A549 (cell line): ENCODE data around the gene SAMD4B. TPM values are rescaled to one million over a fixed set of nuclear protein-coding genes. Genes with fewer than 3 reads are reported as not detected.

Source experiments
- ATAC-seq, 2 experiments: fragments of 200-7000 bp in 1 of 2; fragments of >200 bp in 1 of 2; cut with Nextera tagmentation in 1 of 2; cut with Tn5 transposase in 1 of 2; 3 replicates each; pipeline versions ENCODE4 v1.8.0 to v1.9.1; 2018 to 2020; ENCODE audit warnings: mild to moderate bottlenecking in 1 of 2, moderate library complexity in 1 of 2
- CTCF ChIA-PET: fragments of 300-600 bp; sonication (Branson Sonifier 250); formaldehyde crosslinking; extraction: SDS; loops from one replicate; lab custom pipeline; 2021; ENCODE audit warnings: antibody characterized with exemption, inconsistent platforms; lab: Yijun Ruan, JAX
- POLR2A ChIA-PET: fragments of 350-600 bp; formaldehyde crosslinking; extraction: SDS; loops from one replicate; lab custom pipeline; 2021; ENCODE audit warnings: antibody characterized with exemption, inconsistent platforms; lab: Yijun Ruan, JAX
- DNase-seq, 2 experiments: peaks; one replicate each; pipeline versions ENCODE4 v3.0.0 to v3.0.0-alpha.2; 2011 to 2016; ENCODE audit warnings: low read depth in 1 of 2, low spot score in 1 of 2
- FAIRE-seq: peaks from 2 replicates; lab custom pipeline; 2011; peaks lifted over from hg19 to GRCh38; lab: Jason Lieb, UNC
- H3K27ac ChIP-seq, 2 experiments: fragments of >200 bp; sonication (Bioruptor Twin); formaldehyde crosslinking; 3 replicates each; pipeline ENCODE4 v1.5.1; 2016 to 2017
- H3K4me1 ChIP-seq: fragments of >200 bp; sonication (Bioruptor Twin); formaldehyde crosslinking; 3 replicates; pipeline ENCODE4 v1.6.1; 2016
- H3K4me2 ChIP-seq: fragments of >200 bp; sonication (Bioruptor Twin); formaldehyde crosslinking; 3 replicates; pipeline ENCODE4 v1.6.1; 2016
- H3K4me3 ChIP-seq: fragments of >200 bp; sonication (Bioruptor Twin); formaldehyde crosslinking; 3 replicates; pipeline ENCODE4 v1.5.1; 2016
- H3K9me3 ChIP-seq: fragments of >200 bp; sonication (Bioruptor Twin); formaldehyde crosslinking; 3 replicates; pipeline ENCODE4 v1.6.1; 2016
- BHLHE40 ChIP-seq: IDR thresholded peaks from 2 replicates; pipeline ENCODE4 v1.6.1; 2012; ENCODE audit warnings: low read depth, low read length, inconsistent platforms
- CBX2 ChIP-seq: fragments of 200-600 bp; sonication (generic); IDR thresholded peaks from 2 replicates; pipeline ENCODE4 v1.6.1; 2016; ENCODE audit warnings: low read depth, mild to moderate bottlenecking, borderline replicate concordance
- CHD2 ChIP-seq: fragments of 150-350 bp; IDR thresholded peaks from 2 replicates; pipeline ENCODE4 v1.6.1; 2014; ENCODE audit warnings: low read length; ENCODE audit not compliant: partially characterized antibody
- CHD4 ChIP-seq: fragments of 200-600 bp; sonication (generic); IDR thresholded peaks from 2 replicates; pipeline ENCODE4 v1.6.1; 2016; ENCODE audit warnings: antibody characterized with exemption, mild to moderate bottlenecking, borderline replicate concordance
- ELK1 ChIP-seq: fragments of 150-350 bp; IDR thresholded peaks from 2 replicates; pipeline ENCODE4 v1.6.1; 2014; ENCODE audit warnings: low read depth, mild to moderate bottlenecking, low read length
- FOSB ChIP-seq: fragments of 250-450 bp; sonication (Bioruptor Pico); IDR thresholded peaks from 2 replicates; pipeline ENCODE4 v1.5.0; 2020; ENCODE audit warnings: mild to moderate bottlenecking, moderate library complexity
- HES2 ChIP-seq: fragments of >200 bp; sonication (Bioruptor Twin); formaldehyde crosslinking; IDR thresholded peaks from 2 replicates; pipeline ENCODE4 v1.6.1; 2016
- HMGXB4 ChIP-seq: fragments of 250-450 bp; sonication (Bioruptor Pico); IDR thresholded peaks from 2 replicates; pipeline ENCODE4 v1.5.0; 2021; ENCODE audit warnings: mild to moderate bottlenecking, moderate library complexity, borderline replicate concordance
- HOXA7 ChIP-seq: fragments of 250-450 bp; sonication (Bioruptor Pico); IDR thresholded peaks from 2 replicates; pipeline ENCODE4 v1.5.0; 2020; ENCODE audit warnings: mild to moderate bottlenecking, moderate library complexity
- HOXB13 ChIP-seq: fragments of 250-450 bp; sonication (Bioruptor Pico); IDR thresholded peaks from 2 replicates; pipeline ENCODE4 v1.5.0; 2020; ENCODE audit warnings: low read depth, mild to moderate bottlenecking, moderate library complexity
- HOXB5 ChIP-seq: fragments of 250-450 bp; sonication (Bioruptor Pico); IDR thresholded peaks from 2 replicates; pipeline ENCODE4 v1.5.0; 2020; ENCODE audit warnings: mild to moderate bottlenecking, moderate library complexity
- KDM5A ChIP-seq: fragments of 200-600 bp; sonication (generic); IDR thresholded peaks from 2 replicates; pipeline ENCODE4 v1.6.1; 2016; ENCODE audit warnings: antibody characterized with exemption, mild to moderate bottlenecking
- MAX ChIP-seq: IDR thresholded peaks from 2 replicates; pipeline ENCODE4 v1.6.1; 2012
- MAZ ChIP-seq: fragments of 150-350 bp; IDR thresholded peaks from 2 replicates; pipeline ENCODE4 v1.6.1; 2014; ENCODE audit warnings: antibody characterized with exemption, low read depth, low read length, borderline replicate concordance
- NFE2L2 ChIP-seq: fragments of 150-350 bp; conservative IDR thresholded peaks from 2 replicates; pipeline ENCODE4 v1.6.1; 2014; ENCODE audit warnings: low read length
- NR3C1 ChIP-seq: fragments of >200 bp; sonication (Bioruptor Twin); formaldehyde crosslinking; IDR thresholded peaks from 3 replicates; pipeline ENCODE4 v1.6.1; 2017
- POLR2AphosphoS2 ChIP-seq: conservative IDR thresholded peaks from 2 replicates; pipeline ENCODE4 v1.6.1; 2012; ENCODE audit warnings: low read length, improper control_type of control experiment, inconsistent platforms
- RAD21 ChIP-seq, 2 experiments: fragments of >200 bp in 1 of 2; sonication (Bioruptor Twin) in 1 of 2; formaldehyde crosslinking in 1 of 2; IDR thresholded peaks in 1 of 2; conservative IDR thresholded peaks in 1 of 2; 2 replicates in 1 of 2; 3 replicates in 1 of 2; pipeline ENCODE4 v1.6.1; 2012 to 2018; ENCODE audit warnings: inconsistent platforms in 1 of 2
- RARB ChIP-seq: fragments of 250-450 bp; sonication (Bioruptor Pico); IDR thresholded peaks from 2 replicates; pipeline ENCODE4 v1.8.0; 2021; ENCODE audit warnings: mild to moderate bottlenecking, moderate library complexity
- REST ChIP-seq: fragments of 200-600 bp; sonication (generic); IDR thresholded peaks from 2 replicates; pipeline ENCODE4 v1.6.1; 2016; ENCODE audit warnings: antibody characterized with exemption, mild to moderate bottlenecking, moderate library complexity
- RFX5 ChIP-seq: fragments of 450-650 bp; IDR thresholded peaks from 2 replicates; pipeline ENCODE4 v1.7.1; 2014; ENCODE audit warnings: antibody characterized with exemption, mild to moderate bottlenecking, moderate library complexity
- RNF2 ChIP-seq: fragments of 200-600 bp; sonication (generic); IDR thresholded peaks from 2 replicates; pipeline ENCODE4 v1.6.1; 2016; ENCODE audit warnings: low read depth, mild to moderate bottlenecking, antibody characterized with exemption, moderate library complexity, borderline replicate concordance
- ZC3H11A ChIP-seq: fragments of 450-650 bp; IDR thresholded peaks from 2 replicates; pipeline ENCODE4 v1.6.1; 2014; ENCODE audit warnings: antibody characterized with exemption, mild to moderate bottlenecking
- ZFP36 ChIP-seq: fragments of 450-650 bp; IDR thresholded peaks from 2 replicates; pipeline ENCODE4 v1.6.1; 2014; ENCODE audit warnings: borderline replicate concordance; ENCODE audit not compliant: partially characterized antibody
- ZNF302 ChIP-seq: fragments of 250-450 bp; sonication (Bioruptor Pico); IDR thresholded peaks from 2 replicates; pipeline ENCODE4 v1.9.0; 2021; ENCODE audit warnings: inconsistent platforms, mild to moderate bottlenecking, moderate library complexity
- ZSCAN20 ChIP-seq: fragments of 250-450 bp; sonication (Bioruptor Pico); IDR thresholded peaks from 2 replicates; pipeline ENCODE4 v1.8.0; 2022; ENCODE audit warnings: mild to moderate bottlenecking, moderate library complexity
- WGBS: methylation state at CpG from one replicate; pipeline ENCODE4 v1.1.6; 2017; ENCODE audit errors: missing lambda C conversion rate; 5-methylcytosine and 5-hydroxymethylcytosine counted together
- polyA plus RNA-seq, 4 experiments: library from polyadenylated mRNA; depleted of rRNA in 3 of 4; stranded (reverse); fragments of >200 nt; fragmentation: RNase III in 1 of 4; extraction: RNeasy Plus Mini Kit Qiagen cat#74134 plus additional on column Dnase treatment in 1 of 4; gene quantifications; 2 replicates in 3 of 4; 3 replicates in 1 of 4; pipeline ENCODE4 v1.2.3, GENCODE V29; 2011 to 2017

The SAMD4B gene
- polyA plus RNA-seq, 2 of the 4 experiments (the other 2 are of a cell fraction): 82.1 to 118 TPM

- no peak for TF ChIP-seq HES2
- no peak for TF ChIP-seq RFX5
- TF ChIP-seq RAD21 (conservative IDR thresholded peaks at IDR 0.05 in 1 of 2, IDR thresholded peaks at IDR 0.05 in 1 of 2): no peak
- TF ChIP-seq ZSCAN20 (CRISPR knock-in tag): no peak
- TF ChIP-seq NFE2L2: no peak
- peak; percentile 62; the same call in 1 of the 2 replicates for TF ChIP-seq HOXA7 (CRISPR knock-in tag)
- TF ChIP-seq RARB: 0 out of 2 replicates have a peak, but pooled peaks have one; percentile 1
Observed at GRCh38 chr19:39401070-39401548, 58.9 kb downstream of the SAMD4B start (continued).

GRCh38 chr19:39401549-39402345, 59.5 kb downstream of the SAMD4B start:
- ATAC-seq (peak; percentile 25 to 53), FAIRE-seq (peak; percentile 93), DNase-seq (peak in 1 of 2 experiments; percentile 95)
- Histone ChIP-seq H3K4me2 (peak overlapping the region; percentile 95), H3K4me3 (peak overlapping the region; percentile 43; the same call in 2 of the 3 replicates), H3K9me3 (no peaks in the 10 kb centered on the region), H3K27ac (peak overlapping the region; percentile 94 to 99), H3K4me1 (peaks cover 88% of the 10 kb centered on the region)
- ChIA-PET POLR2A (interaction anchor here (0.6 to 9.4 kb wide), 9 partner anchors 8 to 59 kb away, joined by 3 to 140 read pairs (median 7); partner anchors contain the start of genes MED29, PAF1, PLEKHG2 and RPS16), CTCF (interaction anchor here (0.7 to 21.4 kb wide), 16 partner anchors 10 to 767 kb away, joined by 3 to 484 read pairs (median 4); partner anchors contain the start of genes EID2, EID2B, MED29 and MRPS12)
- 20% methylated on average over 25 of the region's 25 CpGs for WGBS
- no peak for TF ChIP-seq KDM5A
- no peak for TF ChIP-seq ZNF302 (CRISPR knock-in tag)
- TF ChIP-seq RNF2: no peak
- no peak for TF ChIP-seq ELK1
- no peak for TF ChIP-seq ZC3H11A
- no peak; the same call in 1 of the 2 replicates for TF ChIP-seq POLR2AphosphoS2
- peak; percentile 66 for TF ChIP-seq BHLHE40
- TF ChIP-seq HMGXB4 (CRISPR knock-in tag): peak; percentile 65; the same call in 1 of the 2 replicates
- peak; percentile 82; the same call in 1 of the 2 replicates for TF ChIP-seq FOSB (CRISPR knock-in tag)
- 0 out of 2 replicates have a peak, but pooled peaks have one; percentile 28 for TF ChIP-seq MAZ
- TF ChIP-seq MAX: peak; percentile 93
- TF ChIP-seq ZSCAN20 (CRISPR knock-in tag): no peak
- peak; percentile 98 for TF ChIP-seq HOXB13
- no peak for TF ChIP-seq CHD4
- TF ChIP-seq CBX2: no peak
- no peak for TF ChIP-seq REST
- TF ChIP-seq HOXB5: peak; percentile 96
- no peak for TF ChIP-seq ZFP36
- no peak for TF ChIP-seq RARB
- TF ChIP-seq NR3C1: no peak
- no peak for TF ChIP-seq CHD2
- no peak for TF ChIP-seq HES2
